ENCODE measurements around the gene DHODH. TPM values are rescaled to one million over a fixed set of nuclear protein-coding genes. Genes with fewer than 3 reads are reported as not detected.
A peak's percentile ranks its signal among the peaks of the same experiment; 100 is the strongest.

DHODH gene
- total and polyA plus RNA-seq, 4 donors, result 14.4 to 150 (median 79.4) TPM

DNA sequence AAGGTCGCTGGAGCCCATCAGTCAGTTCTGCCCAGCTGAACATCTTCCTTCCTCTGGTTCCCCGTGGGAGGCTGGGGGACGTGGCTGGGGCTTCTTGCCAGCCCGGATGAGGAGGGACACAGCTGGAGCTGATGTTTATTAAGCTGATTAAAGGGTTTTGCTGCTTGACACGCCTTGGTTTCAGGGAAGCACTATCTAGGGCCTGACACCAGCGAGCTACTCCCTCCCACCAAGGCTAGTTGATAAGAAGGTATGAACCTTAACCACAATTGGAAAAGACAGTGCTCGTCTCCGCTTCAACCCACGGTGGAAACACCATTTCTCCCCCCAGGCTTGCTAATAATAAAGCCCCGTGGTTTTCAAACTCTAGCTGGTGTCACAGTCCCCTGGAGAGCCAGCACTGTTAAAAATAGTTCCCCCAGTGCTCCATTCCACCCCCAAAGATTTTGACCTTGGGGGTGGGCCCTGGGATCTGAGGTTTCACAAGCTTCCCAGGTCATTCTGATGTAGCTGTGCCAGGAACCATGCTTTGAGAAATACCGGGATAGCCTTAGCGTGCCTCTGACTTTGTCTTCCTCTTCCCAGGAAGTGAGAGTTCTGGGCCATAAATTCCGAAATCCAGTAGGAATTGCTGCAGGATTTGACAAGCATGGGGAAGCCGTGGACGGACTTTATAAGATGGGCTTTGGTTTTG is 5.5 kb downstream of the DHODH start:
- Histone ChIP-seq H3K4me1 (ENCODE audit: control insufficient read depth in 4 of 4, insufficient read depth in 4 of 4, low read length in 3 of 4) (peaks cover 8 to 43% (median 21%) of the 10 kb centered on the region in 4 donors), H3K9ac (ENCODE audit: low read depth in 1 of 2, low read length in 2 of 2) (peak overlapping the region; percentile 90 to 93), H3K27me3 (ENCODE audit: control insufficient read depth in 4 of 4, insufficient read depth in 4 of 4, low read length in 3 of 4) (no peaks in the 10 kb centered on the region), H3K4me3 (ENCODE audit: low read depth in 1 of 3, low read length in 3 of 3) (peak overlapping the region; percentile 61 to 97 (median 95)), H3K27ac (ENCODE audit: low read depth in 1 of 2, low read length in 2 of 2) (peak overlapping the region; percentile 86 to 88), H3K36me3 (ENCODE audit: control insufficient read depth in 4 of 4, insufficient read depth in 3 of 4, low read depth in 1 of 4, low read length in 3 of 4) (peaks cover 0 to 6% (median 4%) of the 10 kb centered on the region in 4 donors), H3K9me3 (ENCODE audit: control insufficient read depth in 4 of 4, low read length in 3 of 4) (no peaks in the 10 kb centered on the region)
- peak; percentile 70 for DNase-seq (ENCODE audit: low spot score)
- TF ChIP-seq YY1 (IDR thresholded peaks at IDR 0.05) (peak; percentile 64), JUND (IDR thresholded peaks at IDR 0.05) (peak in 1 of 2 donors; percentile 50), HNF4G (IDR thresholded peaks at IDR 0.05) (no peak), EGR1 (IDR thresholded peaks at IDR 0.05; ENCODE audit: low read depth in 2 of 2) (peak in 1 of 2 donors; percentile 87), RXRA (IDR thresholded peaks at IDR 0.05) (peak; percentile 40 to 68), FOXA2 (IDR thresholded peaks at IDR 0.05) (no peak), HNF4A (conservative IDR thresholded peaks at IDR 0.05) (peak; percentile 24 to 58), FOXA1 (IDR thresholded peaks at IDR 0.05) (no peak), TAF1 (conservative IDR thresholded peaks at IDR 0.05) (no peak), SP1 (IDR thresholded peaks at IDR 0.05) (peak; percentile 20), GABPA (IDR thresholded peaks at IDR 0.05 in 1 of 2, conservative IDR thresholded peaks at IDR 0.05 in 1 of 2) (peak; percentile 33), NR2F2 (IDR thresholded peaks at IDR 0.05) (no peak), RAD21 (IDR thresholded peaks at IDR 0.05) (peak in 1 of 2 donors; percentile 22)
- TF ChIP-seq, protein P1, sequence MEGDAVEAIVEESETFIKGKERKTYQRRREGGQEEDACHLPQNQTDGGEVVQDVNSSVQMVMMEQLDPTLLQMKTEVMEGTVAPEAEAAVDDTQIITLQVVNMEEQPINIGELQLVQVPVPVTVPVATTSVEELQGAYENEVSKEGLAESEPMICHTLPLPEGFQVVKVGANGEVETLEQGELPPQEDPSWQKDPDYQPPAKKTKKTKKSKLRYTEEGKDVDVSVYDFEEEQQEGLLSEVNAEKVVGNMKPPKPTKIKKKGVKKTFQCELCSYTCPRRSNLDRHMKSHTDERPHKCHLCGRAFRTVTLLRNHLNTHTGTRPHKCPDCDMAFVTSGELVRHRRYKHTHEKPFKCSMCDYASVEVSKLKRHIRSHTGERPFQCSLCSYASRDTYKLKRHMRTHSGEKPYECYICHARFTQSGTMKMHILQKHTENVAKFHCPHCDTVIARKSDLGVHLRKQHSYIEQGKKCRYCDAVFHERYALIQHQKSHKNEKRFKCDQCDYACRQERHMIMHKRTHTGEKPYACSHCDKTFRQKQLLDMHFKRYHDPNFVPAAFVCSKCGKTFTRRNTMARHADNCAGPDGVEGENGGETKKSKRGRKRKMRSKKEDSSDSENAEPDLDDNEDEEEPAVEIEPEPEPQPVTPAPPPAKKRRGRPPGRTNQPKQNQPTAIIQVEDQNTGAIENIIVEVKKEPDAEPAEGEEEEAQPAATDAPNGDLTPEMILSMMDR (IDR thresholded peaks at IDR 0.05; ENCODE audit: low read depth, low read length, missing input control), result no peak
- TF ChIP-seq, protein P2, sequence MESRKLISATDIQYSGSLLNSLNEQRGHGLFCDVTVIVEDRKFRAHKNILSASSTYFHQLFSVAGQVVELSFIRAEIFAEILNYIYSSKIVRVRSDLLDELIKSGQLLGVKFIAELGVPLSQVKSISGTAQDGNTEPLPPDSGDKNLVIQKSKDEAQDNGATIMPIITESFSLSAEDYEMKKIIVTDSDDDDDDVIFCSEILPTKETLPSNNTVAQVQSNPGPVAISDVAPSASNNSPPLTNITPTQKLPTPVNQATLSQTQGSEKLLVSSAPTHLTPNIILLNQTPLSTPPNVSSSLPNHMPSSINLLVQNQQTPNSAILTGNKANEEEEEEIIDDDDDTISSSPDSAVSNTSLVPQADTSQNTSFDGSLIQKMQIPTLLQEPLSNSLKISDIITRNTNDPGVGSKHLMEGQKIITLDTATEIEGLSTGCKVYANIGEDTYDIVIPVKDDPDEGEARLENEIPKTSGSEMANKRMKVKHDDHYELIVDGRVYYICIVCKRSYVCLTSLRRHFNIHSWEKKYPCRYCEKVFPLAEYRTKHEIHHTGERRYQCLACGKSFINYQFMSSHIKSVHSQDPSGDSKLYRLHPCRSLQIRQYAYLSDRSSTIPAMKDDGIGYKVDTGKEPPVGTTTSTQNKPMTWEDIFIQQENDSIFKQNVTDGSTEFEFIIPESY (IDR thresholded peaks at IDR 0.05), result no peak
- TF ChIP-seq, protein P3, sequence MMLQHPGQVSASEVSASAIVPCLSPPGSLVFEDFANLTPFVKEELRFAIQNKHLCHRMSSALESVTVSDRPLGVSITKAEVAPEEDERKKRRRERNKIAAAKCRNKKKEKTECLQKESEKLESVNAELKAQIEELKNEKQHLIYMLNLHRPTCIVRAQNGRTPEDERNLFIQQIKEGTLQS (IDR thresholded peaks at IDR 0.05), result no peak
- TF ChIP-seq, protein P4, sequence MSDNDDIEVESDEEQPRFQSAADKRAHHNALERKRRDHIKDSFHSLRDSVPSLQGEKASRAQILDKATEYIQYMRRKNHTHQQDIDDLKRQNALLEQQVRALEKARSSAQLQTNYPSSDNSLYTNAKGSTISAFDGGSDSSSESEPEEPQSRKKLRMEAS (IDR thresholded peaks at IDR 0.05), result peak; percentile 87
- TF ChIP-seq, protein P5, sequence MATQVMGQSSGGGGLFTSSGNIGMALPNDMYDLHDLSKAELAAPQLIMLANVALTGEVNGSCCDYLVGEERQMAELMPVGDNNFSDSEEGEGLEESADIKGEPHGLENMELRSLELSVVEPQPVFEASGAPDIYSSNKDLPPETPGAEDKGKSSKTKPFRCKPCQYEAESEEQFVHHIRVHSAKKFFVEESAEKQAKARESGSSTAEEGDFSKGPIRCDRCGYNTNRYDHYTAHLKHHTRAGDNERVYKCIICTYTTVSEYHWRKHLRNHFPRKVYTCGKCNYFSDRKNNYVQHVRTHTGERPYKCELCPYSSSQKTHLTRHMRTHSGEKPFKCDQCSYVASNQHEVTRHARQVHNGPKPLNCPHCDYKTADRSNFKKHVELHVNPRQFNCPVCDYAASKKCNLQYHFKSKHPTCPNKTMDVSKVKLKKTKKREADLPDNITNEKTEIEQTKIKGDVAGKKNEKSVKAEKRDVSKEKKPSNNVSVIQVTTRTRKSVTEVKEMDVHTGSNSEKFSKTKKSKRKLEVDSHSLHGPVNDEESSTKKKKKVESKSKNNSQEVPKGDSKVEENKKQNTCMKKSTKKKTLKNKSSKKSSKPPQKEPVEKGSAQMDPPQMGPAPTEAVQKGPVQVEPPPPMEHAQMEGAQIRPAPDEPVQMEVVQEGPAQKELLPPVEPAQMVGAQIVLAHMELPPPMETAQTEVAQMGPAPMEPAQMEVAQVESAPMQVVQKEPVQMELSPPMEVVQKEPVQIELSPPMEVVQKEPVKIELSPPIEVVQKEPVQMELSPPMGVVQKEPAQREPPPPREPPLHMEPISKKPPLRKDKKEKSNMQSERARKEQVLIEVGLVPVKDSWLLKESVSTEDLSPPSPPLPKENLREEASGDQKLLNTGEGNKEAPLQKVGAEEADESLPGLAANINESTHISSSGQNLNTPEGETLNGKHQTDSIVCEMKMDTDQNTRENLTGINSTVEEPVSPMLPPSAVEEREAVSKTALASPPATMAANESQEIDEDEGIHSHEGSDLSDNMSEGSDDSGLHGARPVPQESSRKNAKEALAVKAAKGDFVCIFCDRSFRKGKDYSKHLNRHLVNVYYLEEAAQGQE (IDR thresholded peaks at IDR 0.05), result peak; percentile 78
- WGBS, result 17% methylated on average over 15 of the region's 15 CpGs

Measured in liver (tissue), 9 donors.